DOHH2 (cell line): ENCODE measurements around the gene ECSIT.

ENCODE experiments used
- EZH2phosphoT487 ChIP-seq: fragments of 200-600 bp; sonication (generic); IDR thresholded peaks from 2 replicates; pipeline ENCODE4 v1.6.1; 2017; ENCODE audit warnings: borderline replicate concordance, mild to moderate bottlenecking, antibody characterized with exemption, low read length, moderate library complexity, mixed read lengths
- TF ChIP-seq, protein P1 (sequence below): fragments of 200-600 bp; sonication (generic); IDR thresholded peaks from one replicate; pipeline ENCODE4 v1.5.1; 2014; ENCODE audit warnings: antibody characterized with exemption, mild to moderate bottlenecking, low read depth, low read length; ENCODE audit not compliant: poor library complexity, severe bottlenecking

DNA sequence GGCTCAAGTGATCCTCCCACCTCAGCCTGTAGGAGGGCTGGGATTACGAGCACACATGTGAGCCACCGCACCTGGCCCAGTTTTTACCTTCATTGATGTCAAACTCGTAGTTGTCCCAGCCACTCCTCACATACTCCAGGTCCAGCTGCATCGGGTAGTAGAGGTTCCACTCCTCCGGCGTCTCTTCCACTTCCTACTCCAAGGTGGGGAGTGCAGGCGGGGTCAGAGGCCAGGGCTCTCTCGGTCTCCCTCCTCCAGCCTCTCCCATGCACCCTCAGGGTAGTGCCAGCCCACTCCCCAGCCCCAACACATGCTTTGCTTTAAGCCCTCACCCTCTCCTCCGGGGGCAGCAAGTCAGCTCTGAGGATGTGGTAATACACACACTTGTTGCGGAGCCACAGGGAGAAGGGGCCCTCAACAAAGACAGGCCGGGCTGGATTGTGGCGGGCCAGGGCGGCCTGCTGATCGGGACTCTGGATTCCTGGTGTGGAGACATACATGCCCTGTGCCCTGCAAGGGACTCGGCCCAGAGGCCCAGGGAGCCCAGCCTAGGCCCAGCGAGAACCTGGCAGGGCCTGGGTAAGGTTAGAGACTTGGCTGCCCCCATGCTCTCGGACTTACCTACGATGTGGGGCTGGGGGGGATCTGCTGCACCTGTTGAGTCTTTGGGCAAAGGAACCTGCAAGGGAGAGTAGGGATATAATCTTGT is 21.4 kb downstream of the ECSIT start:
- TF ChIP-seq, protein P1, sequence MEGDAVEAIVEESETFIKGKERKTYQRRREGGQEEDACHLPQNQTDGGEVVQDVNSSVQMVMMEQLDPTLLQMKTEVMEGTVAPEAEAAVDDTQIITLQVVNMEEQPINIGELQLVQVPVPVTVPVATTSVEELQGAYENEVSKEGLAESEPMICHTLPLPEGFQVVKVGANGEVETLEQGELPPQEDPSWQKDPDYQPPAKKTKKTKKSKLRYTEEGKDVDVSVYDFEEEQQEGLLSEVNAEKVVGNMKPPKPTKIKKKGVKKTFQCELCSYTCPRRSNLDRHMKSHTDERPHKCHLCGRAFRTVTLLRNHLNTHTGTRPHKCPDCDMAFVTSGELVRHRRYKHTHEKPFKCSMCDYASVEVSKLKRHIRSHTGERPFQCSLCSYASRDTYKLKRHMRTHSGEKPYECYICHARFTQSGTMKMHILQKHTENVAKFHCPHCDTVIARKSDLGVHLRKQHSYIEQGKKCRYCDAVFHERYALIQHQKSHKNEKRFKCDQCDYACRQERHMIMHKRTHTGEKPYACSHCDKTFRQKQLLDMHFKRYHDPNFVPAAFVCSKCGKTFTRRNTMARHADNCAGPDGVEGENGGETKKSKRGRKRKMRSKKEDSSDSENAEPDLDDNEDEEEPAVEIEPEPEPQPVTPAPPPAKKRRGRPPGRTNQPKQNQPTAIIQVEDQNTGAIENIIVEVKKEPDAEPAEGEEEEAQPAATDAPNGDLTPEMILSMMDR, result no peak
- no peak for TF ChIP-seq EZH2phosphoT487
